Ovary (tissue), 1 donor: Measurements from ENCODE around the gene CCR8.

Source experiments
- EP300 ChIP-seq: sonication (generic); formaldehyde crosslinking; IDR thresholded peaks from one replicate; pipeline ENCODE4 v1.6.1; 2017; ENCODE audit warnings: antibody characterized with exemption
- POLR2A ChIP-seq: fragments of 450-650 bp; IDR thresholded peaks from one replicate; pipeline ENCODE4 v1.6.1; 2017; ENCODE audit warnings: antibody characterized with exemption, mild to moderate bottlenecking, moderate library complexity

- no peak for TF ChIP-seq EP300
- no peak for TF ChIP-seq POLR2A
Measured at GRCh38 chr3:39318301-39318700, 11.2 kb upstream of the CCR8 start.
